Measurements from ENCODE around the gene ZBTB8B.
"Not testable (repeated sequence)": the region's sequence is repeated elsewhere in the genome, so short reads cannot be mapped to it uniquely, and the experiment has no call there.

Gene ZBTB8B

GRCh38 chr1:32455958-32456357 is 8.9 kb upstream of the ZBTB8B start:
- Histone ChIP-seq H3K4me2 (no peak overlapping the region), H2AFZ (ENCODE audit: low read depth) (no peak overlapping the region), H3K9ac (no peak overlapping the region), H3K36me3 (ENCODE audit: insufficient read depth) (no peaks in the 10 kb centered on the region), H3K4me3 (IDR thresholded peaks at IDR 0.05; ENCODE audit: insufficient read depth, low read depth, low read length) (no peak overlapping the region), H3K27me3 (ENCODE audit: insufficient read depth, low read depth) (no peaks in the 10 kb centered on the region), H3K27ac (no peak overlapping the region), H3K4me1 (ENCODE audit: low read depth, poor library complexity, severe bottlenecking) (peaks cover 4% of the 10 kb centered on the region), H4K20me1 (ENCODE audit: insufficient read depth) (no peaks in the 10 kb centered on the region), H3K79me2 (ENCODE audit: insufficient read depth, low read depth) (no peaks in the 10 kb centered on the region)
- no peak for TF ChIP-seq CTCF (conservative IDR thresholded peaks at IDR 0.05; ENCODE audit: low read depth, low read length)

GRCh38 chr1:32458798-32459197 is 6.1 kb upstream of the ZBTB8B start:
- H3K9ac ChIP-seq = not testable (repeated sequence)

GRCh38 chr1:32462977-32463376 is 1.9 kb upstream of the ZBTB8B start:
- not testable (repeated sequence) for H3K4me1 ChIP-seq (ENCODE audit: low read depth, poor library complexity, severe bottlenecking); H3K27ac ChIP-seq; H3K27me3 ChIP-seq (ENCODE audit: insufficient read depth, low read depth); H3K36me3 ChIP-seq (ENCODE audit: insufficient read depth); H3K9ac ChIP-seq; H2AFZ ChIP-seq (ENCODE audit: low read depth); H3K4me2 ChIP-seq; H3K79me2 ChIP-seq (ENCODE audit: insufficient read depth, low read depth); H4K20me1 ChIP-seq (ENCODE audit: insufficient read depth); H3K4me3 ChIP-seq (IDR thresholded peaks at IDR 0.05; ENCODE audit: insufficient read depth, low read depth, low read length)

More at GRCh38 chr1:32458798-32459197, 6.1 kb upstream of the ZBTB8B start:
- H3K4me2 ChIP-seq; H3K27me3 ChIP-seq (ENCODE audit: insufficient read depth, low read depth); H3K36me3 ChIP-seq (ENCODE audit: insufficient read depth); H4K20me1 ChIP-seq (ENCODE audit: insufficient read depth); H3K4me1 ChIP-seq (ENCODE audit: low read depth, poor library complexity, severe bottlenecking); H3K79me2 ChIP-seq (ENCODE audit: insufficient read depth, low read depth); H3K4me3 ChIP-seq (IDR thresholded peaks at IDR 0.05; ENCODE audit: insufficient read depth, low read depth, low read length); H2AFZ ChIP-seq (ENCODE audit: low read depth); H3K27ac ChIP-seq: not testable (repeated sequence)

GRCh38 chr1:32464191-32464715 is 619 bp upstream of the ZBTB8B start:
- no peaks in the 10 kb centered on the region for H3K36me3 ChIP-seq (ENCODE audit: insufficient read depth)
- H3K27ac ChIP-seq = no peak overlapping the region
- H3K9ac ChIP-seq = no peak overlapping the region
- H3K27me3 ChIP-seq (ENCODE audit: insufficient read depth, low read depth) = no peaks in the 10 kb centered on the region
- TF ChIP-seq CTCF (conservative IDR thresholded peaks at IDR 0.05; ENCODE audit: low read depth, low read length) = no peak
- no peaks in the 10 kb centered on the region for H3K79me2 ChIP-seq (ENCODE audit: insufficient read depth, low read depth)
- H3K4me3 ChIP-seq (IDR thresholded peaks at IDR 0.05; ENCODE audit: insufficient read depth, low read depth, low read length) = no peak overlapping the region
- no peak overlapping the region for H3K4me2 ChIP-seq
- H3K4me1 ChIP-seq (ENCODE audit: low read depth, poor library complexity, severe bottlenecking) = no peaks in the 10 kb centered on the region
- no peak overlapping the region for H2AFZ ChIP-seq (ENCODE audit: low read depth)
- no peaks in the 10 kb centered on the region for H4K20me1 ChIP-seq (ENCODE audit: insufficient read depth)

- H3K27ac ChIP-seq = no peak overlapping the region
Observed at GRCh38 chr1:32465578-32465933, 684 bp downstream of the ZBTB8B start.

More at GRCh38 chr1:32465578-32465933, 684 bp downstream of the ZBTB8B start:
- H3K27me3 ChIP-seq (ENCODE audit: insufficient read depth, low read depth) = no peaks in the 10 kb centered on the region
- H4K20me1 ChIP-seq (ENCODE audit: insufficient read depth) = no peaks in the 10 kb centered on the region
- no peak overlapping the region for H3K4me2 ChIP-seq
- H3K4me1 ChIP-seq (ENCODE audit: low read depth, poor library complexity, severe bottlenecking) = no peaks in the 10 kb centered on the region
- H3K79me2 ChIP-seq (ENCODE audit: insufficient read depth, low read depth) = no peaks in the 10 kb centered on the region
- H3K36me3 ChIP-seq (ENCODE audit: insufficient read depth) = no peaks in the 10 kb centered on the region
- no peak overlapping the region for H3K9ac ChIP-seq
- H2AFZ ChIP-seq (ENCODE audit: low read depth) = no peak overlapping the region
- no peak for TF ChIP-seq CTCF (conservative IDR thresholded peaks at IDR 0.05; ENCODE audit: low read depth, low read length)
- no peak overlapping the region for H3K4me3 ChIP-seq (IDR thresholded peaks at IDR 0.05; ENCODE audit: insufficient read depth, low read depth, low read length)

Data from KMS-11 (cell line).